Parathyroid adenoma (tissue), 2 donors: ENCODE data around the gene GSTT4.

Experiments used
- H2AFZ ChIP-seq: fragments of 300-600 bp; sonication (generic); one replicate; pipeline ENCODE4 v1.7.0; 2017; ENCODE audit warnings: antibody characterized with exemption, mild to moderate bottlenecking
- H3K27ac ChIP-seq: fragments of 300-600 bp; sonication (generic); one replicate; pipeline ENCODE4 v1.7.0; 2017
- H3K27me3 ChIP-seq: fragments of 300-600 bp; sonication (generic); one replicate; pipeline ENCODE4 v1.7.0; 2017; ENCODE audit warnings: low read length; ENCODE audit not compliant: control insufficient read depth, insufficient read depth
- H3K36me3 ChIP-seq: fragments of 300-600 bp; sonication (generic); one replicate; pipeline ENCODE4 v1.7.0; 2017; ENCODE audit warnings: low read length; ENCODE audit not compliant: control insufficient read depth, insufficient read depth
- H3K4me1 ChIP-seq: fragments of 300-600 bp; sonication (generic); one replicate; pipeline ENCODE4 v1.7.0; 2017; ENCODE audit warnings: control low read depth
- H3K4me2 ChIP-seq: fragments of 300-600 bp; sonication (generic); one replicate; pipeline ENCODE4 v1.7.0; 2017; ENCODE audit warnings: low read length
- H3K4me3 ChIP-seq: fragments of 300-600 bp; sonication (generic); one replicate; pipeline ENCODE4 v1.7.0; 2017; ENCODE audit warnings: low read depth, low read length
- H3K79me2 ChIP-seq: fragments of 300-600 bp; sonication (generic); one replicate; pipeline ENCODE4 v1.7.0; 2017; ENCODE audit warnings: control low read depth
- H3K9ac ChIP-seq: fragments of 300-600 bp; sonication (generic); one replicate; pipeline ENCODE4 v1.7.0; 2017; ENCODE audit warnings: mild to moderate bottlenecking
- H3K9me3 ChIP-seq: fragments of 300-600 bp; sonication (generic); one replicate; pipeline ENCODE4 v1.7.0; 2017; ENCODE audit warnings: low read length; ENCODE audit not compliant: control insufficient read depth
- TF ChIP-seq, protein P1 (sequence below): fragments of 300-600 bp; sonication (generic); IDR thresholded peaks from one replicate; pipeline ENCODE4 v1.7.0; 2017; ENCODE audit warnings: antibody characterized with exemption, mild to moderate bottlenecking
- donor health status: primary hyperparathyroidism.

The GSTT4 gene

DNA sequence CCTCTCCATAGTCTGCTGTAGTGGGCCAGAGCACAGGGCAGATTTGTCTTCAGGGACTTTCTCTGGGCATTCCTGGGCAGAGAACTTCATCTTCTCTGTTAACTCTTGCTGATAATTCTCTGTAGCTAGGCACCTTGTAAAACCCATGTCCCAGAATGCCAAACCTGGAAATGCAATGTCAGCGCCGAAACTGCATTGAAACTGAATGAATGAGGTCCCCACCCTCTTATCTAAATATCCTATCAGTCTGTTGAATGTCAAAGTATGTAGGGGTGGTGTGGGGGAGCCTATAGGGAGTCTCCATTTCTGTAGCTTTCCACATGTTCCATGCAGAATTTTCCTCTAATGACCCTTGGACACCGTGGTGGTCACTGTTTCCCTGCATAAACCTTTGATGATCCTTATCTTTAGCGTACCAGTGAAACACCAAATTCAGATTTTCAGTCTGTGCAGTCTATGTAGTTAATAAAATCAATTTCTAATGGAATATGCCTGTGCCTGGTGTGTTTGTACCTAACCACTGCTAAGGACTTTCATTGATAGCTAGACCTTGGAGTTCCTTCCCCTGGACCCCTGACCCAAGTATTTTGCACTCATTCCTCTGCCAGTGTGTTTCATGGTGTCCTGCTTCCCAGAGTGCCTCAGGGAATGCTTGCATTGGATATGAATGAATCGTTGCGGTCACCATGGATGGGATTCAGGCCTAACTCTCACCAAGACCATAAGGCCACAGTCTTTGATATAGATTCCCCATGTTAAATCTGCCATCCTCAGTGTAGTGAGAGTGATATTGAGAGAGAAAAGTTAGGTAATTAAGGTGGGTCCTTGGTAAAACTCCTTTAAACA, 3.4 kb upstream of the GSTT4 start:
- Histone ChIP-seq H3K79me2 (peaks cover 4% of the 10 kb centered on the region), H3K9ac (no peak overlapping the region), H3K27ac (no peak overlapping the region), H3K4me1 (no peaks in the 10 kb centered on the region), H3K4me2 (no peak overlapping the region), H2AFZ (no peak overlapping the region), H3K9me3 (no peaks in the 10 kb centered on the region), H3K4me3 (no peak overlapping the region), H3K27me3 (no peaks in the 10 kb centered on the region), H3K36me3 (no peaks in the 10 kb centered on the region)
- TF ChIP-seq, protein P1, sequence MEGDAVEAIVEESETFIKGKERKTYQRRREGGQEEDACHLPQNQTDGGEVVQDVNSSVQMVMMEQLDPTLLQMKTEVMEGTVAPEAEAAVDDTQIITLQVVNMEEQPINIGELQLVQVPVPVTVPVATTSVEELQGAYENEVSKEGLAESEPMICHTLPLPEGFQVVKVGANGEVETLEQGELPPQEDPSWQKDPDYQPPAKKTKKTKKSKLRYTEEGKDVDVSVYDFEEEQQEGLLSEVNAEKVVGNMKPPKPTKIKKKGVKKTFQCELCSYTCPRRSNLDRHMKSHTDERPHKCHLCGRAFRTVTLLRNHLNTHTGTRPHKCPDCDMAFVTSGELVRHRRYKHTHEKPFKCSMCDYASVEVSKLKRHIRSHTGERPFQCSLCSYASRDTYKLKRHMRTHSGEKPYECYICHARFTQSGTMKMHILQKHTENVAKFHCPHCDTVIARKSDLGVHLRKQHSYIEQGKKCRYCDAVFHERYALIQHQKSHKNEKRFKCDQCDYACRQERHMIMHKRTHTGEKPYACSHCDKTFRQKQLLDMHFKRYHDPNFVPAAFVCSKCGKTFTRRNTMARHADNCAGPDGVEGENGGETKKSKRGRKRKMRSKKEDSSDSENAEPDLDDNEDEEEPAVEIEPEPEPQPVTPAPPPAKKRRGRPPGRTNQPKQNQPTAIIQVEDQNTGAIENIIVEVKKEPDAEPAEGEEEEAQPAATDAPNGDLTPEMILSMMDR: no peak

- Histone ChIP-seq H3K4me3 (no peak overlapping the region), H3K27me3 (no peaks in the 10 kb centered on the region), H3K79me2 (peaks cover 4% of the 10 kb centered on the region), H3K9me3 (no peaks in the 10 kb centered on the region), H2AFZ (no peak overlapping the region), H3K4me2 (no peak overlapping the region), H3K9ac (no peak overlapping the region), H3K4me1 (no peaks in the 10 kb centered on the region), H3K27ac (no peak overlapping the region), H3K36me3 (no peaks in the 10 kb centered on the region)
- TF ChIP-seq, protein P1: no peak
Measured at GRCh38 chr22:24008022-24008283, 2.7 kb upstream of the GSTT4 start.

DNA sequence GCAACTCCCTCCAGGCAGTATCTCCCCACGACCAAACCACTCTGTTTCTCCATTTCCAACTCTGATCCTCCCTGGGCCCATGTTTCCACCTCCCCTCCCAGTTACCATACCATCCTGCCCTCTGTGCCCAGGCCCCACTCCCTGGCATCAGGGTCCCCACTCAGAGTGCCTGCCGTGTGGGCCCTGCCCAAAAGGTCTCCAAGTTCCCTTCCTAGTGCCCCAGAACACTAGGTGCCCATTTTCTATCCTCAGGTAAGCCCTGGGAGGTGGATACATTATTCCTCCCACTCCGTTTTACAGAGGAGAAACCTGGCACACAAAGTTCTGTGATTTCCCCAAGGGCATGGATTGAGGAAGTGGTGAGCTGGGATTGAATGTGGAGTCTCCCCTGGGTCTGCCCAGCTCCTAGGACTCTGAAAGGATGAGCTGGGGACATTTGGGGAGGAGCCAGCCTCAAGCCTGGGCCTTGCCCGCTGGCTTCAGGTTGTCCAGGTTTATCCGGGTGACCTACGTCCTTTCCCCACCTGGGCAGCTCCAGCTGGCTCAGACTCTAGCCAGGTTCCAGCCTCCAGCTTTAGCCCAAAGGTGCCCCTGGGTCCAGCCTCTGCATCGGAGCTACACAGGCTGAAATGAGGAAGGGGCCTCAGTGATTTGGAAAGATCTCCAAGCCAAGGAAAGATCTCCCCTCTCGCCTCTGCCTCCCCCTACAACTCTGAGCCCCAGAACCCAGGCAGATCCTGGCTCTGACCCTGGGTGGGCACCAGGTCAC, 2.2 kb upstream of the GSTT4 start:
- no peaks in the 10 kb centered on the region for H3K4me1 ChIP-seq
- H3K4me2 ChIP-seq: no peak overlapping the region
- no peak overlapping the region for H3K27ac ChIP-seq
- H3K9ac ChIP-seq: no peak overlapping the region
- H3K4me3 ChIP-seq: no peak overlapping the region
- no peaks in the 10 kb centered on the region for H3K27me3 ChIP-seq
- TF ChIP-seq, protein P1: no peak
- H3K36me3 ChIP-seq: no peaks in the 10 kb centered on the region
- no peaks in the 10 kb centered on the region for H3K9me3 ChIP-seq
- peaks cover 4% of the 10 kb centered on the region for H3K79me2 ChIP-seq
- H2AFZ ChIP-seq: no peak overlapping the region

DNA sequence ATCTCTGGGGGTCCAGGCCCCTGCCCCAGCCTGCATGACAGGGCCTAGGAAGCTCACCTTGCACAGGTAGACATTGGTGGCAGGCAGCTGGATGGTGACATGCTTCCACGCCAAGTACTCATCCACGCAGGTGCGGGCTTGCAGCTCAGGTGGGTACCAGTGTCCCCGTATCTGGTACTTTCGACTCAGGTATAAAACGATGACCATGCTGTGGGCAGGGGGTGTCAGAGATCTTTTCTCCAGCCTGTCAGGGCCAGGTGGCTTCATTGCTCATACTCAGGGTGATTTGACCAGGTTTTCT, 1.6 kb upstream of the GSTT4 start:
- no peak overlapping the region for H2AFZ ChIP-seq
- TF ChIP-seq, protein P1: no peak
- no peaks in the 10 kb centered on the region for H3K36me3 ChIP-seq

More for the DNA sequence above, 1.6 kb upstream of the GSTT4 start:
- H3K27me3 ChIP-seq: no peaks in the 10 kb centered on the region
- H3K4me3 ChIP-seq: no peak overlapping the region
- no peak overlapping the region for H3K4me2 ChIP-seq
- no peaks in the 10 kb centered on the region for H3K4me1 ChIP-seq
- no peaks in the 10 kb centered on the region for H3K9me3 ChIP-seq
- no peak overlapping the region for H3K27ac ChIP-seq
- H3K79me2 ChIP-seq: peaks cover 4% of the 10 kb centered on the region
- H3K9ac ChIP-seq: no peak overlapping the region
